Measurements from ENCODE around the gene PLEKHS1.

The PLEKHS1 gene

GRCh38 chr10:113775686-113776294, 24.3 kb downstream of the PLEKHS1 start:
- no peak for DNase-seq (ENCODE audit: extremely low spot score)
- ChIA-PET CTCF (no interaction called here), POLR2A (no interaction called here)
- no peak for TF ChIP-seq NFRKB (IDR thresholded peaks at IDR 0.05)
- TF ChIP-seq SP1 (IDR thresholded peaks at IDR 0.05), result no peak
- TF ChIP-seq PKNOX1 (IDR thresholded peaks at IDR 0.05), result no peak
- no peak for TF ChIP-seq CTBP1 (IDR thresholded peaks at IDR 0.05; ENCODE audit: borderline replicate concordance)
- TF ChIP-seq SUZ12 (IDR thresholded peaks at IDR 0.05), result no peak
- no peak for TF ChIP-seq FOXK2 (IDR thresholded peaks at IDR 0.05)
- TF ChIP-seq TARDBP (IDR thresholded peaks at IDR 0.05), result no peak
- no peak for TF ChIP-seq LEF1 (IDR thresholded peaks at IDR 0.05; ENCODE audit: borderline replicate concordance)
- TF ChIP-seq FOXM1 (IDR thresholded peaks at IDR 0.05; ENCODE audit: borderline replicate concordance), result no peak
- no peak for TF ChIP-seq ZNF384 (IDR thresholded peaks at IDR 0.05)

- no peak for DNase-seq (ENCODE audit: extremely low spot score)
- TF ChIP-seq L3MBTL2 (conservative IDR thresholded peaks at IDR 0.05) (no peak), NFRKB (IDR thresholded peaks at IDR 0.05) (no peak), PKNOX1 (IDR thresholded peaks at IDR 0.05) (no peak), ELF4 (IDR thresholded peaks at IDR 0.05) (no peak), LEF1 (IDR thresholded peaks at IDR 0.05; ENCODE audit: borderline replicate concordance) (no peak), HDGF (IDR thresholded peaks at IDR 0.05; ENCODE audit: borderline replicate concordance) (no peak), SUZ12 (IDR thresholded peaks at IDR 0.05) (no peak), FOXM1 (IDR thresholded peaks at IDR 0.05; ENCODE audit: borderline replicate concordance) (no peak)
- ChIA-PET CTCF (no interaction called here), POLR2A (no interaction called here)
These were observed 25.1 kb downstream of the PLEKHS1 start for GRCh38 chr10:113776553-113776952.

DNA sequence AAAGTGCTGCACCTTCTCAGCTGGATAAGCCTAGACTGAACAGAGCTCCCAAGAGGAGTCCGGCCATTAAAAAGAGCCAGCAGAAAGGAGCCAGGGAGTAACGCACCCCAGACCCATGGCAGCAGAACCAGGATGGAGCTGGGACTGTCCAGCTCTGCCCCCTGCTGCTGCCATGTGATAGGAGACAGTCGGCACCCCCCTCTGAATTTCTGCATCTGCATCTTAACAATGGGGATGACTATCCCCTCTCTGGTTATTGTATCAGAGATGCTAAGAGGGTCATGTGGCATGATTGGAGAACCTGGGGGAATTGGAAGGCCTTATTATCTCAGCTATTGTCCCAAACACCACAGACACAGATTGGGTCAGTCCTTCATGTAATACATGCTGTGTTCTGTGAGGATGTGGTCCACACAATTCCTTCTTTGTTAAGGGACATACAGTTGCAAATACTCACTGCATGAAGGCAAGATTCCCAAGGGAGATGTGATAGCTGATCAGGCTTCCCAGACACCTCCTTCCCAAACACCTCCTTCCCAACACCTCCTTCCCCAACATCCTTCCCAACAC, 29.3 kb downstream of the PLEKHS1 start:
- no peak for DNase-seq (ENCODE audit: extremely low spot score)
- ChIA-PET POLR2A (no interaction called here), CTCF (interaction anchor here (1.3 kb wide), 1 partner anchor 9 kb away, joined by 3 read pairs; no protein-coding TSS in a partner anchor)
- TF ChIP-seq BHLHE40 (IDR thresholded peaks at IDR 0.05; ENCODE audit: borderline replicate concordance) (no peak), TARDBP (IDR thresholded peaks at IDR 0.05) (no peak), NFRKB (IDR thresholded peaks at IDR 0.05) (no peak), FOXA1 (IDR thresholded peaks at IDR 0.05) (no peak), ZNF384 (IDR thresholded peaks at IDR 0.05) (no peak), L3MBTL2 (conservative IDR thresholded peaks at IDR 0.05) (no peak), PKNOX1 (IDR thresholded peaks at IDR 0.05) (no peak), HDGF (IDR thresholded peaks at IDR 0.05; ENCODE audit: borderline replicate concordance) (no peak), ARNT (IDR thresholded peaks at IDR 0.05) (no peak), FOXK2 (IDR thresholded peaks at IDR 0.05) (no peak), ELF4 (IDR thresholded peaks at IDR 0.05) (no peak), FOXM1 (IDR thresholded peaks at IDR 0.05; ENCODE audit: borderline replicate concordance) (no peak), SP1 (IDR thresholded peaks at IDR 0.05) (no peak), SUZ12 (IDR thresholded peaks at IDR 0.05) (no peak), CTBP1 (IDR thresholded peaks at IDR 0.05; ENCODE audit: borderline replicate concordance) (no peak), LEF1 (IDR thresholded peaks at IDR 0.05; ENCODE audit: borderline replicate concordance) (no peak)

GRCh38 chr10:113782367-113782766, 30.9 kb downstream of the PLEKHS1 start:
- CTCF ChIA-PET, result no interaction called here
- POLR2A ChIA-PET, result no interaction called here
- no peak for DNase-seq (ENCODE audit: extremely low spot score)
- TF ChIP-seq NFRKB (IDR thresholded peaks at IDR 0.05) (no peak), SUZ12 (IDR thresholded peaks at IDR 0.05) (no peak), PKNOX1 (IDR thresholded peaks at IDR 0.05) (no peak), BHLHE40 (IDR thresholded peaks at IDR 0.05; ENCODE audit: borderline replicate concordance) (no peak), FOXA1 (IDR thresholded peaks at IDR 0.05) (no peak), ZNF384 (IDR thresholded peaks at IDR 0.05) (no peak), ARNT (IDR thresholded peaks at IDR 0.05) (no peak), SP1 (IDR thresholded peaks at IDR 0.05) (no peak), ELF4 (IDR thresholded peaks at IDR 0.05) (no peak), FOXM1 (IDR thresholded peaks at IDR 0.05; ENCODE audit: borderline replicate concordance) (no peak), FOXK2 (IDR thresholded peaks at IDR 0.05) (no peak), L3MBTL2 (conservative IDR thresholded peaks at IDR 0.05) (no peak), TARDBP (IDR thresholded peaks at IDR 0.05) (no peak), CTBP1 (IDR thresholded peaks at IDR 0.05; ENCODE audit: borderline replicate concordance) (no peak)

GRCh38 chr10:113782986-113783704, 31.7 kb downstream of the PLEKHS1 start:
- DNase-seq (ENCODE audit: extremely low spot score), result no peak
- CTCF ChIA-PET, result no interaction called here
- no peak for TF ChIP-seq CTBP1 (IDR thresholded peaks at IDR 0.05; ENCODE audit: borderline replicate concordance)
- no peak for TF ChIP-seq ELF4 (IDR thresholded peaks at IDR 0.05)
- POLR2A ChIA-PET, result no interaction called here

All from HEK293T (cell line).